ENCODE measurements around the gene NLRC3. TPM values are rescaled to one million over a fixed set of nuclear protein-coding genes. Genes with fewer than 3 reads are reported as not detected.

The NLRC3 gene
- total RNA-seq, 1 experiment from 2014 or later, result 0.26 TPM

DNA sequence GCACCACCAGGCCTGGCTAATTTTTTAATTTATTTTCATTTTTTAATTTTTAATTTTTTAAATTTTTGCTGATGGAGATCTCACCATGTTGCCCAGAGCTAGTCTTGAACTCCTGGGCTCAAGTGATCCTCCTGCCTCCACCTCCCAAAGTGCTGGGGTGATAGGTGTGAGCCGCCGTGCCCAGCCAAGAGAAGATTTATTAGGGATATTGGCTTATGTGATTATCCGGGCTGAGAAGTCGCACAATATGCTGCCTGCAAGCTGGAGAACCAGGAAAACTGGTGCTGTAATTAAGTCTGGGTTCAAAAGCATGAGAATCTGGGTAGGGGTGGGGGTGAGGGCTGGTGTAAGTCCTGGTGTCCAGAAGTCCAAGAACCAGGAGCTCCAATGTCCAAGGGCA, 79.4 kb downstream of the NLRC3 start:
- 0 out of 2 replicates have a peak, but pooled peaks cover 2% of the 10 kb centered on the region for H3K27me3 Mint-ChIP-seq (ENCODE audit: low read depth)
- no peak overlapping the region for H3K27ac Mint-ChIP-seq
- CTCF ChIA-PET, result no interaction called here

More for the DNA sequence above, 79.4 kb downstream of the NLRC3 start:
- TF ChIP-seq, protein P1, sequence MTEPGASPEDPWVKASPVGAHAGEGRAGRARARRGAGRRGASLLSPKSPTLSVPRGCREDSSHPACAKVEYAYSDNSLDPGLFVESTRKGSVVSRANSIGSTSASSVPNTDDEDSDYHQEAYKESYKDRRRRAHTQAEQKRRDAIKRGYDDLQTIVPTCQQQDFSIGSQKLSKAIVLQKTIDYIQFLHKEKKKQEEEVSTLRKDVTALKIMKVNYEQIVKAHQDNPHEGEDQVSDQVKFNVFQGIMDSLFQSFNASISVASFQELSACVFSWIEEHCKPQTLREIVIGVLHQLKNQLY (CRISPR knock-in tag; IDR thresholded peaks at IDR 0.05), result no peak
- TF ChIP-seq GRHL2 (CRISPR knock-in tag; IDR thresholded peaks at IDR 0.05; ENCODE audit: insufficient replicate concordance, severe bottlenecking), result no peak
- TF ChIP-seq SMAD3 (CRISPR knock-in tag; IDR thresholded peaks at IDR 0.05; ENCODE audit: borderline replicate concordance), result no peak
- no peak for TF ChIP-seq CREM (CRISPR knock-in tag; IDR thresholded peaks at IDR 0.05)
- no peak for TF ChIP-seq HMGA2 (CRISPR knock-in tag; IDR thresholded peaks at IDR 0.05)
- TF ChIP-seq ZNF416 (CRISPR knock-in tag; IDR thresholded peaks at IDR 0.05), result no peak
- TF ChIP-seq, protein P2, sequence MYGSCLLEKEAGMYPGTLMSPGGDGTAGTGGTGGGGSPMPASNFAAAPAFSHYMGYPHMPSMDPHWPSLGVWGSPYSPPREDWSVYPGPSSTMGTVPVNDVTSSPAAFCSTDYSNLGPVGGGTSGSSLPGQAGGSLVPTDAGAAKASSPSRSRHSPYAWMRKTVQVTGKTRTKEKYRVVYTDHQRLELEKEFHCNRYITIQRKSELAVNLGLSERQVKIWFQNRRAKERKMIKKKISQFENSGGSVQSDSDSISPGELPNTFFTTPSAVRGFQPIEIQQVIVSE (CRISPR knock-in tag; IDR thresholded peaks at IDR 0.05; ENCODE audit: borderline replicate concordance), result no peak
- TF ChIP-seq, protein P3, sequence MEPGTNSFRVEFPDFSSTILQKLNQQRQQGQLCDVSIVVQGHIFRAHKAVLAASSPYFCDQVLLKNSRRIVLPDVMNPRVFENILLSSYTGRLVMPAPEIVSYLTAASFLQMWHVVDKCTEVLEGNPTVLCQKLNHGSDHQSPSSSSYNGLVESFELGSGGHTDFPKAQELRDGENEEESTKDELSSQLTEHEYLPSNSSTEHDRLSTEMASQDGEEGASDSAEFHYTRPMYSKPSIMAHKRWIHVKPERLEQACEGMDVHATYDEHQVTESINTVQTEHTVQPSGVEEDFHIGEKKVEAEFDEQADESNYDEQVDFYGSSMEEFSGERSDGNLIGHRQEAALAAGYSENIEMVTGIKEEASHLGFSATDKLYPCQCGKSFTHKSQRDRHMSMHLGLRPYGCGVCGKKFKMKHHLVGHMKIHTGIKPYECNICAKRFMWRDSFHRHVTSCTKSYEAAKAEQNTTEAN (CRISPR knock-in tag; IDR thresholded peaks at IDR 0.05), result no peak
- no peak for TF ChIP-seq NR1H2 (CRISPR knock-in tag; IDR thresholded peaks at IDR 0.05)
- TF ChIP-seq, protein P4, sequence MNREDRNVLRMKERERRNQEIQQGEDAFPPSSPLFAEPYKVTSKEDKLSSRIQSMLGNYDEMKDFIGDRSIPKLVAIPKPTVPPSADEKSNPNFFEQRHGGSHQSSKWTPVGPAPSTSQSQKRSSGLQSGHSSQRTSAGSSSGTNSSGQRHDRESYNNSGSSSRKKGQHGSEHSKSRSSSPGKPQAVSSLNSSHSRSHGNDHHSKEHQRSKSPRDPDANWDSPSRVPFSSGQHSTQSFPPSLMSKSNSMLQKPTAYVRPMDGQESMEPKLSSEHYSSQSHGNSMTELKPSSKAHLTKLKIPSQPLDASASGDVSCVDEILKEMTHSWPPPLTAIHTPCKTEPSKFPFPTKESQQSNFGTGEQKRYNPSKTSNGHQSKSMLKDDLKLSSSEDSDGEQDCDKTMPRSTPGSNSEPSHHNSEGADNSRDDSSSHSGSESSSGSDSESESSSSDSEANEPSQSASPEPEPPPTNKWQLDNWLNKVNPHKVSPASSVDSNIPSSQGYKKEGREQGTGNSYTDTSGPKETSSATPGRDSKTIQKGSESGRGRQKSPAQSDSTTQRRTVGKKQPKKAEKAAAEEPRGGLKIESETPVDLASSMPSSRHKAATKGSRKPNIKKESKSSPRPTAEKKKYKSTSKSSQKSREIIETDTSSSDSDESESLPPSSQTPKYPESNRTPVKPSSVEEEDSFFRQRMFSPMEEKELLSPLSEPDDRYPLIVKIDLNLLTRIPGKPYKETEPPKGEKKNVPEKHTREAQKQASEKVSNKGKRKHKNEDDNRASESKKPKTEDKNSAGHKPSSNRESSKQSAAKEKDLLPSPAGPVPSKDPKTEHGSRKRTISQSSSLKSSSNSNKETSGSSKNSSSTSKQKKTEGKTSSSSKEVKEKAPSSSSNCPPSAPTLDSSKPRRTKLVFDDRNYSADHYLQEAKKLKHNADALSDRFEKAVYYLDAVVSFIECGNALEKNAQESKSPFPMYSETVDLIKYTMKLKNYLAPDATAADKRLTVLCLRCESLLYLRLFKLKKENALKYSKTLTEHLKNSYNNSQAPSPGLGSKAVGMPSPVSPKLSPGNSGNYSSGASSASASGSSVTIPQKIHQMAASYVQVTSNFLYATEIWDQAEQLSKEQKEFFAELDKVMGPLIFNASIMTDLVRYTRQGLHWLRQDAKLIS (CRISPR knock-in tag; IDR thresholded peaks at IDR 0.05; ENCODE audit: borderline replicate concordance), result no peak
- TF ChIP-seq, protein P5, sequence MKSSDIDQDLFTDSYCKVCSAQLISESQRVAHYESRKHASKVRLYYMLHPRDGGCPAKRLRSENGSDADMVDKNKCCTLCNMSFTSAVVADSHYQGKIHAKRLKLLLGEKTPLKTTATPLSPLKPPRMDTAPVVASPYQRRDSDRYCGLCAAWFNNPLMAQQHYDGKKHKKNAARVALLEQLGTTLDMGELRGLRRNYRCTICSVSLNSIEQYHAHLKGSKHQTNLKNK (CRISPR knock-in tag; IDR thresholded peaks at IDR 0.05), result no peak
- TF ChIP-seq TEAD4 (CRISPR knock-in tag; IDR thresholded peaks at IDR 0.05), result no peak
- TF ChIP-seq JAZF1 (CRISPR knock-in tag; IDR thresholded peaks at IDR 0.05), result no peak
- no peak for TF ChIP-seq NR3C1 (CRISPR knock-in tag; conservative IDR thresholded peaks at IDR 0.05; ENCODE audit: low read depth)
- no peak for TF ChIP-seq ELF4 (CRISPR knock-in tag; IDR thresholded peaks at IDR 0.05; ENCODE audit: low read depth)
- no peak for TF ChIP-seq ZNF219 (CRISPR knock-in tag; IDR thresholded peaks at IDR 0.05; ENCODE audit: borderline replicate concordance)
- TF ChIP-seq, protein P6, sequence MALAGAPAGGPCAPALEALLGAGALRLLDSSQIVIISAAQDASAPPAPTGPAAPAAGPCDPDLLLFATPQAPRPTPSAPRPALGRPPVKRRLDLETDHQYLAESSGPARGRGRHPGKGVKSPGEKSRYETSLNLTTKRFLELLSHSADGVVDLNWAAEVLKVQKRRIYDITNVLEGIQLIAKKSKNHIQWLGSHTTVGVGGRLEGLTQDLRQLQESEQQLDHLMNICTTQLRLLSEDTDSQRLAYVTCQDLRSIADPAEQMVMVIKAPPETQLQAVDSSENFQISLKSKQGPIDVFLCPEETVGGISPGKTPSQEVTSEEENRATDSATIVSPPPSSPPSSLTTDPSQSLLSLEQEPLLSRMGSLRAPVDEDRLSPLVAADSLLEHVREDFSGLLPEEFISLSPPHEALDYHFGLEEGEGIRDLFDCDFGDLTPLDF (CRISPR knock-in tag; IDR thresholded peaks at IDR 0.05), result no peak
- no peak for TF ChIP-seq JUN (CRISPR knock-in tag; IDR thresholded peaks at IDR 0.05)
- TF ChIP-seq, protein P7, sequence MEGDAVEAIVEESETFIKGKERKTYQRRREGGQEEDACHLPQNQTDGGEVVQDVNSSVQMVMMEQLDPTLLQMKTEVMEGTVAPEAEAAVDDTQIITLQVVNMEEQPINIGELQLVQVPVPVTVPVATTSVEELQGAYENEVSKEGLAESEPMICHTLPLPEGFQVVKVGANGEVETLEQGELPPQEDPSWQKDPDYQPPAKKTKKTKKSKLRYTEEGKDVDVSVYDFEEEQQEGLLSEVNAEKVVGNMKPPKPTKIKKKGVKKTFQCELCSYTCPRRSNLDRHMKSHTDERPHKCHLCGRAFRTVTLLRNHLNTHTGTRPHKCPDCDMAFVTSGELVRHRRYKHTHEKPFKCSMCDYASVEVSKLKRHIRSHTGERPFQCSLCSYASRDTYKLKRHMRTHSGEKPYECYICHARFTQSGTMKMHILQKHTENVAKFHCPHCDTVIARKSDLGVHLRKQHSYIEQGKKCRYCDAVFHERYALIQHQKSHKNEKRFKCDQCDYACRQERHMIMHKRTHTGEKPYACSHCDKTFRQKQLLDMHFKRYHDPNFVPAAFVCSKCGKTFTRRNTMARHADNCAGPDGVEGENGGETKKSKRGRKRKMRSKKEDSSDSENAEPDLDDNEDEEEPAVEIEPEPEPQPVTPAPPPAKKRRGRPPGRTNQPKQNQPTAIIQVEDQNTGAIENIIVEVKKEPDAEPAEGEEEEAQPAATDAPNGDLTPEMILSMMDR (IDR thresholded peaks at IDR 0.05), result no peak
- Mint-ChIP-seq H3K9me3 (no peaks in the 10 kb centered on the region), H3K36me3 (no peaks in the 10 kb centered on the region), H3K4me1 (peaks cover 17% of the 10 kb centered on the region), H3K4me3 (no peak overlapping the region)
- POLR2A ChIA-PET, result no interaction called here
- ATAC-seq (no peak), DNase-seq (ENCODE audit: low spot score) (no peak)
